Measurements from ENCODE around the gene PKD2L1.

DNA sequence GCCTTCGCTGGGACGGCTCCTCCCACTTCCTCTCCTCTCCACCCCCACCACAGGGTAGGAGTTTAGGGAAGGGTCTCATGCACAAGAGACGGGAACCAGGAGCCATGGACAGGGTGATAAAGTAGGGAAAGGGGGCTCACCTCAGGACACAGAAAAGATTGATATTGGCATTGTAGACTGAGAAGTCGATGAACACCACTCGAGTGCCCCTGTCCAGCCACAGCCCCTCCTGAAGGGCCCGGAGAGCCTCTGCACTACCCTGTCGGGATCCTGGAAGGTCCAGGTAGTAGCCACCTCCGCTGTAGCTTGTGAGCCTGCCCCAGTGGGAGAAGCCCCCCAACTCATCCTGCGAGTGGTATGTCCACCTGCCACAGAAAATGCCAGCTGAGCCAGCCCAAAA lies 32.8 kb downstream of the PKD2L1 start:
- TF ChIP-seq, protein P1, sequence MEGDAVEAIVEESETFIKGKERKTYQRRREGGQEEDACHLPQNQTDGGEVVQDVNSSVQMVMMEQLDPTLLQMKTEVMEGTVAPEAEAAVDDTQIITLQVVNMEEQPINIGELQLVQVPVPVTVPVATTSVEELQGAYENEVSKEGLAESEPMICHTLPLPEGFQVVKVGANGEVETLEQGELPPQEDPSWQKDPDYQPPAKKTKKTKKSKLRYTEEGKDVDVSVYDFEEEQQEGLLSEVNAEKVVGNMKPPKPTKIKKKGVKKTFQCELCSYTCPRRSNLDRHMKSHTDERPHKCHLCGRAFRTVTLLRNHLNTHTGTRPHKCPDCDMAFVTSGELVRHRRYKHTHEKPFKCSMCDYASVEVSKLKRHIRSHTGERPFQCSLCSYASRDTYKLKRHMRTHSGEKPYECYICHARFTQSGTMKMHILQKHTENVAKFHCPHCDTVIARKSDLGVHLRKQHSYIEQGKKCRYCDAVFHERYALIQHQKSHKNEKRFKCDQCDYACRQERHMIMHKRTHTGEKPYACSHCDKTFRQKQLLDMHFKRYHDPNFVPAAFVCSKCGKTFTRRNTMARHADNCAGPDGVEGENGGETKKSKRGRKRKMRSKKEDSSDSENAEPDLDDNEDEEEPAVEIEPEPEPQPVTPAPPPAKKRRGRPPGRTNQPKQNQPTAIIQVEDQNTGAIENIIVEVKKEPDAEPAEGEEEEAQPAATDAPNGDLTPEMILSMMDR (optimal IDR thresholded peaks at IDR 0.05 in 1 of 3, IDR thresholded peaks at IDR 0.05 in 1 of 3, conservative IDR thresholded peaks at IDR 0.05 in 1 of 3; ENCODE audit: extremely low read depth in 1 of 3, insufficient read depth in 2 of 3, low read length in 3 of 3) = no peak
- TF ChIP-seq EZH2 (IDR thresholded peaks at IDR 0.05; ENCODE audit: low read length) = no peak

Data from keratinocyte (primary cell).